ENCODE results near the gene ARHGEF17. TPM values are rescaled to one million over a fixed set of nuclear protein-coding genes. Genes with fewer than 3 reads are reported as not detected.

The ARHGEF17 gene
- total and polyA plus RNA-seq, 2 of the 13 experiments (the other 11 are each of a cell fraction or from before 2014, with no cell fraction given) = 10.7 to 28.8 TPM

- TF ChIP-seq PPARG (CRISPR knock-in tag; conservative IDR thresholded peaks at IDR 0.05) = 0 out of 2 replicates have a peak, but pooled peaks have one; percentile 24
- TF ChIP-seq ZSCAN31 (CRISPR knock-in tag; IDR thresholded peaks at IDR 0.05; ENCODE audit: low read depth) = 0 out of 2 replicates have a peak, but pooled peaks have one; percentile 29
- no peak for TF ChIP-seq SMARCE1 (IDR thresholded peaks at IDR 0.05; ENCODE audit: borderline replicate concordance)
- 0 out of 2 replicates have a peak, but pooled peaks have one; percentile 17 for TF ChIP-seq SRY (CRISPR knock-in tag; IDR thresholded peaks at IDR 0.05)
- TF ChIP-seq ZNF790 (CRISPR knock-in tag; IDR thresholded peaks at IDR 0.05; ENCODE audit: borderline replicate concordance) = peak; percentile 64; the same call in 1 of the 2 replicates
- peak; percentile 62 for TF ChIP-seq ZFX (CRISPR knock-in tag; IDR thresholded peaks at IDR 0.05; ENCODE audit: low read depth)
- peak; percentile 74 for TF ChIP-seq ZMYM4 (CRISPR knock-in tag; IDR thresholded peaks at IDR 0.05)
- peak; percentile 71; the same call in 1 of the 2 replicates for TF ChIP-seq ZNF34 (CRISPR knock-in tag; IDR thresholded peaks at IDR 0.05; ENCODE audit: borderline replicate concordance)
- TF ChIP-seq ARHGAP35 (CRISPR knock-in tag; IDR thresholded peaks at IDR 0.05; ENCODE audit: borderline replicate concordance) = 0 out of 2 replicates have a peak, but pooled peaks have one; percentile 18
- TF ChIP-seq ZHX1 (CRISPR knock-in tag; IDR thresholded peaks at IDR 0.05; ENCODE audit: low read depth) = peak; percentile 66; the same call in 1 of the 2 replicates
- TF ChIP-seq ERF (CRISPR knock-in tag; IDR thresholded peaks at IDR 0.05) = peak; percentile 68; the same call in 1 of the 2 replicates
- peak; percentile 31; the same call in 1 of the 2 replicates for TF ChIP-seq ZNF768 (CRISPR knock-in tag; IDR thresholded peaks at IDR 0.05)
- TF ChIP-seq SRSF1 (optimal IDR thresholded peaks at IDR 0.05; ENCODE audit: low read depth, low read length) = peak; percentile 1
- peak; percentile 49; the same call in 1 of the 2 replicates for TF ChIP-seq KDM2A (CRISPR knock-in tag; IDR thresholded peaks at IDR 0.05; ENCODE audit: borderline replicate concordance, low read depth)
- TF ChIP-seq ZHX2 (IDR thresholded peaks at IDR 0.05; ENCODE audit: low read depth) = no peak
- 0 out of 2 replicates have a peak, but pooled peaks have one; percentile 23 for TF ChIP-seq ZHX2 (CRISPR knock-in tag; IDR thresholded peaks at IDR 0.05; ENCODE audit: borderline replicate concordance)
- TF ChIP-seq ZNF720 (CRISPR knock-in tag; IDR thresholded peaks at IDR 0.05) = no peak
- no peak for TF ChIP-seq BRD4 (CRISPR knock-in tag; IDR thresholded peaks at IDR 0.05)
- TF ChIP-seq NFYB (CRISPR knock-in tag; IDR thresholded peaks at IDR 0.05) = peak; percentile 24; the same call in 1 of the 2 replicates
Observed at GRCh38 chr11:73376160-73376802, 68.2 kb downstream of the ARHGEF17 start, which contains the start of gene RELT (continued).

All from HepG2 (cell line).